ENCODE results near the gene SORL1-AS1.

- TF ChIP-seq CTCF (IDR thresholded peaks at IDR 0.05; ENCODE audit: extremely low read depth in 1 of 2, insufficient read depth in 1 of 2, low read depth in 1 of 2, low read length in 2 of 2) (no peak), POLR2A (IDR thresholded peaks at IDR 0.05; ENCODE audit: low read depth, low read length) (no peak), JUN (IDR thresholded peaks at IDR 0.05; ENCODE audit: borderline replicate concordance, insufficient read depth, insufficient read length, low read depth) (no peak), GATA2 (IDR thresholded peaks at IDR 0.05; ENCODE audit: insufficient read depth, insufficient read length, low read depth, low read length) (no peak), MAX (IDR thresholded peaks at IDR 0.05; ENCODE audit: insufficient read depth, insufficient read length) (no peak), POLR2AphosphoS5 (IDR thresholded peaks at IDR 0.05; ENCODE audit: insufficient read depth, low read depth, low read length) (no peak), EZH2 (IDR thresholded peaks at IDR 0.05; ENCODE audit: borderline replicate concordance, low read depth, low read length, severe bottlenecking) (no peak), FOS (IDR thresholded peaks at IDR 0.05; ENCODE audit: borderline replicate concordance, insufficient read depth, low read length) (no peak)
Observed at GRCh38 chr11:121437018-121437685, 15.6 kb downstream of the SORL1-AS1 start.
